ENCODE measurements around the gene PLEKHB1.
"Not testable (repeated sequence)": the region's sequence is repeated elsewhere in the genome, so short reads cannot be mapped to it uniquely, and the experiment has no call there.

Gene PLEKHB1

GRCh38 chr11:73648571-73649046, 2.2 kb downstream of the PLEKHB1 start:
- DNase-seq = peak; percentile 47

- DNase-seq = peak; percentile 41
These were observed 2.8 kb downstream of the PLEKHB1 start for GRCh38 chr11:73649206-73649605.

- no peak for DNase-seq
These were observed 4.0 kb downstream of the PLEKHB1 start for GRCh38 chr11:73650400-73650799.

GRCh38 chr11:73651252-73651651, 4.9 kb downstream of the PLEKHB1 start:
- no peak for DNase-seq

GRCh38 chr11:73651661-73652045, 5.3 kb downstream of the PLEKHB1 start:
- no peak for DNase-seq

GRCh38 chr11:73652046-73652730, 5.8 kb downstream of the PLEKHB1 start:
- peak; percentile 86 for DNase-seq

GRCh38 chr11:73652856-73653559, 6.6 kb downstream of the PLEKHB1 start:
- DNase-seq = no peak

- no peak for DNase-seq
These were observed 7.6 kb downstream of the PLEKHB1 start for GRCh38 chr11:73653996-73654395.

GRCh38 chr11:73654482-73655021, 8.2 kb downstream of the PLEKHB1 start:
- no peak for DNase-seq

GRCh38 chr11:73655686-73656085, 9.3 kb downstream of the PLEKHB1 start:
- DNase-seq = no peak

- DNase-seq = no peak
These were observed 10.6 kb downstream of the PLEKHB1 start for GRCh38 chr11:73656985-73657384.

- no peak for DNase-seq
These were observed 13.6 kb downstream of the PLEKHB1 start for GRCh38 chr11:73659961-73660360.

- no peak for DNase-seq
These were observed 14.2 kb downstream of the PLEKHB1 start for GRCh38 chr11:73660497-73661034.

GRCh38 chr11:73661035-73661628, 14.8 kb downstream of the PLEKHB1 start:
- peak; percentile 95 for DNase-seq

- DNase-seq = no peak
These were observed 16.2 kb downstream of the PLEKHB1 start for GRCh38 chr11:73662445-73663157.

- DNase-seq = no peak
These were observed 17.5 kb downstream of the PLEKHB1 start for GRCh38 chr11:73663604-73664495.

GRCh38 chr11:73664877-73665276, 18.5 kb downstream of the PLEKHB1 start:
- no peak for DNase-seq

GRCh38 chr11:73667891-73668290, 21.5 kb downstream of the PLEKHB1 start:
- no peak for DNase-seq

- no peak for DNase-seq
These were observed 24.4 kb downstream of the PLEKHB1 start for GRCh38 chr11:73670808-73671207.

- no peak for DNase-seq
These were observed 25.3 kb downstream of the PLEKHB1 start for GRCh38 chr11:73671701-73672100.

GRCh38 chr11:73676552-73676951, 30.2 kb downstream of the PLEKHB1 start:
- not testable (repeated sequence) for DNase-seq

GRCh38 chr11:73680687-73681086, 34.3 kb downstream of the PLEKHB1 start:
- no peak for DNase-seq
